HG02610 (cell line): Measurements from ENCODE around the gene KRTAP9-4.
"Not testable (repeated sequence)": the region's sequence is repeated elsewhere in the genome, so short reads cannot be mapped to it uniquely, and the experiment has no call there.

Experiments
- ATAC-seq: cut with Tn5 transposase; IDR thresholded peaks from one replicate; pipeline ENCODE4 v1.9.1; 2021; ENCODE audit warnings: mild to moderate bottlenecking, moderate library complexity; ENCODE audit not compliant: unreplicated experiment

KRTAP9-4 gene

DNA sequence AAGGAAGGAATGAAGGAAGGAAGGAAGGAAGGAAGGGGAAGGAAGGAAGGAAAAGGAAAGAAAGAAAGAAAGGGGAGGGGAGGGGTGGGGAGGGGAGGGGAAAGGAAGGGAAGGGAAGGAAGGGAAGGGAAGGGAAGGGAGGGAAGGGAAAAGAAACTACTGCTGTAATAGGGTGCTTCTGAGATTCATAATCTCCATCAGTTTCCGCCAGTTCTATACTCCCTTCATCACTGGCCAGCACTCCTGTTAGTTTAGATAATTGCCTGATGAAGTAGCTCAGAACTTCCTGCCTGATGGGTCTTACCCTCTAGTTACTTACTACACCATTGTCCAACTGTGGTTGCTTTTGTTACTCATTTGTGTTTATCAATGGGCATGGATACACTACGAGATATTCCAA is 13.7 kb downstream of the KRTAP9-4 start:
- ATAC-seq, result no peak

DNA sequence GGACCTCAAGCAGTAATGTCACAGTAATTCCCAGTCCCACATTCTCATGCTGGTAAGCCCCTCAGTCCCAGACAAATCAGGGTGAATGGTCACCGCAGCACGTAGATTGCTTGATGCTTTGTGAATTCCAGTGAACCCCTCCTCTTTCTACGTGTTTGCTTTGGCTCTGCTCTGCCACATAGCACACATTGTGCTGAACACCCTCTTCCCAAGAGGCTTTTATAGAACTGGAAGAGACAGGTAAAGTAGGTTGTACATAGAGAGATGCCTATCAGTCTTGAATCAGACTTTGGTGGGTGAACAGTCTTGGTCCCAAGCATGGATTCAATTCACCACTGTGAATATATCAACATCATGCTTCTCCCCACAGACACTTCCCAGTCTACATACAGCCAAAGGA is 15.1 kb downstream of the KRTAP9-4 start:
- no peak for ATAC-seq

DNA sequence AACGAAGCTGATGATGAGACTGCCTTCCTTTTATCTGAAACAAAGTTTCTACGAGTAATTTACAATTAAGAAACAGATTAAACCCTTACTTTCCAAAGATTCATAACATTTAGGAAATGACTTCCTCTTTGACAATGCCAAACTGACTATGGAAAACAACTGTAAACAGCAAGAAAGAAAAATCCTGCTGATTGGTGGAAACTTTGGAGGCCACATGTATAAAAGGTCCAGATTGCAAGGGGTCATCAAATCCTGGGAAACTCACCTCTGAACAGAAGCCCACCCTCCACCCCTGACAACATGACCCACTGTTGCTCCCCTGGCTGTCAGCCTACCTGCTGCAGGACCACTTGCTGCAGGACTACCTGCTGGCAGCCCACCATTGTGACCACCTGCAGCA is 15.6 kb downstream of the KRTAP9-4 start, which contains the start of gene KRTAP9-6:
KRTAP9-6 (plus strand) TSS at position 301 of the 400 bp plus-strand sequence; CDS start at position 301, 0 bp downstream.
- ATAC-seq, result no peak

DNA sequence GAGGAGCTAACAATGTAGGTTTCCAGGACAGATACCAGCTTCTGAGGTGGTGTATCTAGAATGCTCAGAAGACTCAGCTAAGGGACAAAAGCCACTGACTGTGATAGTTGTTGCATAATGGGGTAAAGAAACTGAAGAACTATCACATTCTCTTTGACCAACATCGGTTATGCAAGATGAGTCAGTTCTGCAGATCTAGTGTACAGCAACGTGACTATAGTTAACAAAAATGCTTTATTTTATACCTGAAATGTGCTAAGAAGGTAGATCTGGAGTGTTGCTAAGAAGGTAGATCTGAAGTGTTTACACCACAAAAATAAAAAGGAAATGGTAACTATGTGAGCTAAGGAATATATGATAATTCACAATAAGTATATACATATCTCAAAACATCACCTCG is 18.2 kb downstream of the KRTAP9-4 start:
- ATAC-seq, result no peak

DNA sequence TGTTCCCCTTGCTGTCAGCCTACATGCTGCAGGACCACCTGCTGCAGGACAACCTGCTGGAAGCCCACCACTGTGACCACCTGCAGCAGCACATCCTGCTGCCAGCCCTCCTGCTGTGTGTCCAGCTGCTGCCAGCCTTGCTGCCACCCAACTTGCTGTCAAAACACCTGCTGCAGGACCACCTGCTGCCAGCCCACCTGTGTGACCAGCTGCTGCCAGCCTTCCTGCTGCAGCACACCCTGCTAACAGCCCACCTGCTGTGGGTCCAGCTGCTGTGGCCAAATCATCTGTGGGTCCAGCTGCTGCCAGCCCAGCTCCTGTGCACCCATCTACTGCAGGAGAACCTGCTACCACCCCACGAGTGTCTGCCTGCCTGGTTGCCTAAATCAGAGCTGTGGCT is 21.8 kb downstream of the KRTAP9-4 start:
- not testable (repeated sequence) for ATAC-seq

DNA sequence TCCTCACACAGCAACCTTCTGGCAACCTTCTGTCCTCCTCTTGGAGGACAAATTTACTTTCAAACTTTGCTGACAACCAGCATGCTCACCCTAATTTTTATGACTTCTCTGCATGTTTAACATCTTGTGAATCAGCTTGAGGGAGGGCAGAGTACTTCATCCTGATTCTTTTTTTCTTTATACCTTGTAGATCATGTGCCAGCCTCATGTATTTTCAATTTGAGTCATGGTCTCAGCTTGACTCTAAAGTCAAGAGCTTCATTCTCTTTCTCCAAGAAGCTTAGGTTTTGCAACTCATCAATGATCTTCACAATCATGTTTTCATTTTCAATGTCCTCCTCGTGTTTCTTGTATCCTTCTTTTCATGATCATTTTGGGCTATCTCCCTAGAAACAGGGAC is 22.4 kb downstream of the KRTAP9-4 start:
- no peak for ATAC-seq

DNA sequence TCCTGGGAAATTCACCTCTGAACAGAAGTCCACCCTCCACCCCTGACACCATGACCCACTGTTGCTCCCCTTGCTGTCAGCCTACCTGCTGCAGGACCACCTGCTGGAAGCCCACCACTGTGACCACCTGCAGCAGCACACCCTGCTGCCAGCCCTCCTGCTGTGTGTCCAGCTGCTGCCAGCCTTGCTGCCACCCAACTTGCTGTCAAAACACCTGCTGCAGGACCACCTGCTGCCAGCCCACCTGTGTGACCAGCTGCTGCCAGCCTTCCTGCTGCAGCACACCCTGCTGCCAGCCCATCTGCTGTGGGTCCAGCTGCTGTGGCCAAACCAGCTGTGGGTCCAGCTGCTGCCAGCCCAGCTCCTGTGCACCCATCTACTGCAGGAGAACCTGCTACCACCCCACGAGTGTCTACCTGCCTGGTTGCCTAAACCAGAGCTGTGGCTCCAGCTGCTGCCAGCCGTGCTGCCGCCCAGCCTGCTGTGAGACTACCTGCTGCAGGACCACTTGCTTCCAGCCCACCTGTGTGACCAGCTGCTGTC is 26.2 kb downstream of the KRTAP9-4 start, which contains the start of gene KRTAP9-7:
KRTAP9-7 (plus strand) TSS at position 51 of the 543 bp plus-strand sequence; CDS start at position 51, 0 bp downstream.
- not testable (repeated sequence) for ATAC-seq

DNA sequence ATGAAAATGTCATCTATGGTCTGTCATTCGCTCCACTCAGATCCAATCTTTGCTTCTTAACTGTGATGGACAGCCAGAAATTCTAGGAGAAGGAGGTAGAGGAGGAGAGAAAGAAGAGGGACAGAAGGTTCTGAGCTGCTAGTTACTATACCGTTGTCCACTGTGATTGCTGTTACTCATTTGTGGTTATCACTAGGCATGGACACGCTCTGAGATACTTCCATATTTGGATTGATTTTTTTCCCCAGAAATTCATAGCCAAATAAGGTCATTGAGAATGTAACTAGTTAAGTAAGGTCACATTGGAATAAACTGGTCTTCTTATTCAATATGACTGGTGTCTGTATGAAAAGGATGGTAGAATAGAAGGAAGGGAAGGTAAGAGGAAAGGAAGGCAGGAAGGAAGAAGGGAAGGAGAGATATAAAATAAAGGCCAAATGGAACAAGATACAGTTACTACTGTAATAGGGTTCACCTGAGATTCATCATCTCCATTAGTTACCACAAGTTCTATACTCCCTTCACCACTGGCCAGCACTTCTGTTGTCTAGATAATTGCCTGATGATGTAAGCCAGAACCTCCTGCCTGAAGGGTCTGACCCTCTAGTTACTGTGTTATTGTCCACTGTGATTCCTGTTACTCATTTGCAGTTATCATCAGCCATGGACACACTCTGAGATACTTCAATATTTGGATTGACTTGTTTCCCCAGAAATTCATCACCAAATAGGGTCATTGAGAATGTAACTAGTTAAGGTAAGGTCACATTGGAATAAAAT is 28.9 kb downstream of the KRTAP9-4 start:
- ATAC-seq, result no peak

DNA sequence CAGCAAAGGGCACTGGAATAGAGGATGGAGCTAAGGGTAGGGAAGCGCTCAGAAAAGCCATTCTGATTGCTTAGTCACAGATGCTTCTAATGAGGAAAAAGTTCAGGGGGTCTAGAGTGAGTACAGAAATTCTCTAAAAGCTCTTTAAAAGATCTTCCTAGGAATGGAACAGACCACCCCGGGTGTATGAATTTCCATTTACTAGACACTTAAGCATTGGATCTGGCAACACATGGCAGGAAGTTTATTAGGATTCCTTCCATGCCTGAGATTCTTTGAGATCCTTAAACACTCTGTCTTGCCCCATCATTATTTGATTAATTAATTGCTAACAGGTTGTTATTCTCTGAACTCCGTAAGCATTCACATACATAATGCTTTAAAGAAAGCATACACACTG is 34.6 kb downstream of the KRTAP9-4 start:
- no peak for ATAC-seq

DNA sequence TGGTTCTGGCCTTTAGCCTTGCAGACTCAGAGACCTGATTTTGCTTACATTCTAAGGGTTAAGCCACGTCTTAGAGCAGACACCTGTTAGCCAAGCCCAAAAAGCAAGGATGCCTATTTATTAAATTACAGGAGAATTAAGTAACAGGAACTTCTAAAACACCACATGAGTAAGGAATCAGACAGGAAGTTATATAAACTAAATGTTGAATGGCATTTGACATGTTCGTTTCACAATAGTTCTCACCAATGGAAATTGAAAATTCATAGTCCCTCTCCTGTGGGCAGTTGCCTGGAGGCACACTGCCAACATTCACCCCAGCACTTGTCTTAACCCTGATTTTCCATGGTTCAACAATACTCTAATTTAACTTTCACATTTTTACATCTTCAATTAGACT is 35.1 kb downstream of the KRTAP9-4 start:
- no peak for ATAC-seq

DNA sequence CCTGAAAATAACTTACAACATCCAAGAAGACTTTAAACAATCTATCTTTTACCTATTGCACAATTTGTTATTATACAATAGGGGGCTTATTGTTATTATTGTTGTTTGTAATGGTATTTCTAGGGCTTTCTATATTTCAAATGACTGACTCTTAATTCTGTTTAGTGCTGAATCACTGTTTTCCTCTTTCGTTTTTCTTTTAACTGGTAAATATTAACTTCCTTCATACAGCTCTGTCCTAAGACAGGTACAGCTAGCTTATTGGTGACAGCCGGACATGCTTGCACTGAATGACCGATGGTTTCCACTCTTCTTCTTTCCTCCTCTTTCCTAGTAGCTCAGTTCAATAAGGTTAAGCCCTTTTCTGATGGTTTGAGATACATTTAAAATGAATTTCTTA is 37.6 kb downstream of the KRTAP9-4 start:
- no peak for ATAC-seq

DNA sequence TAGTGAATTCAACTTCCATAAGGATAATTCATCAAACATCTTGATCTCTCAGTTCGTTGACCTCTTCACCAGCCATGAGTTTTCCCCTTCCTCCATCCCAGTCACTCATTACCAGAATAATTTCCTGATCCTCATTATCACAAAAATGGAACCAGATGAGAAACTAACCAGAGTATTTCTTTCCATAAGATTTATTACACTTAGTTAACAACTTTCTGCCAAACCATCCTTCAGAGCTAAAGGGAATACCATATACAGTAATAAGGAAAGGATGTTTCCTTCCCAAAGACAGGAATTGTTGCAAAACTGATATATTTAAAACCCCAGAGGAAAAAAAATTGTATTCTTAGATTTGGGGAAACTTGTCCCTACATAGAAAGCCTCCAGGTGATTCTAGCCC is 44.5 kb downstream of the KRTAP9-4 start:
- no peak for ATAC-seq

DNA sequence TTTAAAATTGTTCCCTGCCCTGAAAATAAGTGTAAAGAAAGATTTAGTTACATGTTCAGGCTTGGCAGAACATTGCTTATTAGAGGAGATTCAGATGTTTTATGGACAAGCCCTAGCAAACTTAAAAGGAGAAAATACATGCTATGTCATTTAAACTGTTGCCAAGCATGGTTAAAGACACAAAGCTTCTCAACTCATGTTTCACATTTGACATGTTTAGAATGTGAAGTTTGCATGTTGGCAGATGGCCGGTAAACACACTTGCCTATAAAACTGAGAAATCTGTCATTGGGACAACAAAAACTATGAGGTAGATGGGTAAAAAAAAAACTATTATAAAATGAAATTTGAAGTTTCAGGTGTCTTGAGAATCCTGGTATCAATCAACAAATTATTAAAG is 47.4 kb downstream of the KRTAP9-4 start:
- ATAC-seq, result no peak

DNA sequence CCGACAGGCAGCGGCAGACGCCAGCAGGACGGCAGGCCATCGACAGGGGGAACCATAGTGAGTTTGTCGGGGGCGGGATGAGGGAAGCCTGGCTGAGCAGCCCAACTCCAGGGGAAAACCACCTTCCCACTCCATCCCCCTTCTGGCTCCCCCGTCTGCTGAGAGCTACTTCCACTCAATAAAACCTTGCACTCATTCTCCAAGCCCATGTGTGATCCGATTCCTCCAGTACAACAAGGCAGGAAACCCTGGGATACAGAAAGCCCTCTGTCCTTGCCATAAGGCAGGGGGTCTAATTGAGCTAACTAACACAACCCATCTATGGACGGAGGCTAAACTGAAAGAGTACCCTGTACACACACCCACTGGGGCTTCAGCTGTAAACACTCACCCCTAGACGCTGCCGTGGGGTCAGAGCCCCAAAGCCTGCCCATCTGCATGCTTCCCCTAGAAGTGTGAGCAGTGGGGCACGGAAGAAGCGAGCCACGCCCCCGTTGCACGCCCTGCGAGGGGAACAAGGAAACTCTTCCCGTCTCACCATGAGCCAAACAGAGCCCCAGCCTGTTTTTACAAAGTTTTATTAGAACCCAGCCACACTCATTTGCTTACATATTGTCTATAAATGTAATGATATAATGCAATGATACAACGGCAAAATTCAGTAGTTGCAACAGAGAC is 49.1 kb downstream of the KRTAP9-4 start:
- ATAC-seq, result no peak
